ENCODE measurements around the gene JMJD8.
"Not testable (repeated sequence)": the region's sequence is repeated elsewhere in the genome, so short reads cannot be mapped to it uniquely, and the experiment has no call there.

JMJD8 gene

GRCh38 chr16:721765-722540, 37.8 kb upstream of the JMJD8 start:
- no peak for DNase-seq

GRCh38 chr16:720990-721764, 37.0 kb upstream of the JMJD8 start, which contains the start of gene ANTKMT:
Gene ANTKMT, plus strand, starts transcription at chr16:721146. Its CDS starts 129 bp downstream, at chr16:721275.
- peak; percentile 58 to 77 for DNase-seq

- DNase-seq = peak; percentile 41 to 52
Observed at GRCh38 chr16:720447-720989, 36.4 kb upstream of the JMJD8 start.

- DNase-seq = no peak
Observed at GRCh38 chr16:719815-720446, 35.8 kb upstream of the JMJD8 start.

- DNase-seq = no peak
Observed at GRCh38 chr16:718922-719321, 34.8 kb upstream of the JMJD8 start.

- no peak for DNase-seq
Observed at GRCh38 chr16:718389-718788, 34.3 kb upstream of the JMJD8 start.

- no peak for DNase-seq
Observed at GRCh38 chr16:717450-718245, 33.5 kb upstream of the JMJD8 start.

GRCh38 chr16:716768-717325, 32.7 kb upstream of the JMJD8 start:
- DNase-seq = no peak

GRCh38 chr16:716200-716568, 32.0 kb upstream of the JMJD8 start:
- peak; percentile 86 to 89 for DNase-seq

- DNase-seq = no peak
Observed at GRCh38 chr16:715477-716199, 31.5 kb upstream of the JMJD8 start.

- peak; percentile 82 to 86 for DNase-seq
Observed at GRCh38 chr16:714558-715476, 30.7 kb upstream of the JMJD8 start, which contains the start of gene METRN. Gene METRN, plus strand, starts transcription at chr16:715118. Its CDS starts 172 bp downstream, at chr16:715290.

GRCh38 chr16:714079-714478, 29.9 kb upstream of the JMJD8 start:
- no peak for DNase-seq

GRCh38 chr16:712740-713250, 28.7 kb upstream of the JMJD8 start:
- DNase-seq = not testable (repeated sequence)

- peak in 1 of 2 donors; percentile 63 for DNase-seq
Observed at GRCh38 chr16:711548-712320, 27.6 kb upstream of the JMJD8 start.

GRCh38 chr16:711084-711483, 26.9 kb upstream of the JMJD8 start:
- no peak for DNase-seq

- no peak for DNase-seq
Observed at GRCh38 chr16:710500-711075, 26.5 kb upstream of the JMJD8 start.

GRCh38 chr16:709566-710499, 25.7 kb upstream of the JMJD8 start:
- DNase-seq = peak; percentile 64 to 75

Data from hippocampal formation (tissue), 2 donors.